Nephron (organoid): ENCODE data around the gene CST5.

Experiments used
- H3K27ac Mint-ChIP-seq, 3 experiments: 2 replicates each; pipeline ENCODE4 v1.8.0; 2020; ENCODE audit warnings: mixed read lengths in 3 of 3, mild to moderate bottlenecking in 2 of 3, moderate library complexity in 1 of 3
- H3K27me3 Mint-ChIP-seq: 2 replicates; pipeline ENCODE4 v1.8.0; 2021; ENCODE audit warnings: low read depth, mild to moderate bottlenecking, moderate library complexity, mixed read lengths
- H3K36me3 Mint-ChIP-seq: 2 replicates; pipeline ENCODE4 v1.8.0; 2020; ENCODE audit warnings: low read depth, mixed read lengths
- H3K4me1 Mint-ChIP-seq: 2 replicates; pipeline ENCODE4 v1.8.0; 2020; ENCODE audit warnings: mixed read lengths
- H3K4me3 Mint-ChIP-seq, 3 experiments: 2 replicates each; pipeline ENCODE4 v1.8.0; 2020; ENCODE audit warnings: mild to moderate bottlenecking in 3 of 3, mixed read lengths in 3 of 3, moderate library complexity in 2 of 3
- H3K9me3 Mint-ChIP-seq: 2 replicates; pipeline ENCODE4 v1.8.0; 2020; ENCODE audit warnings: mixed read lengths
- CTCF ChIP-seq, 3 experiments: fragments of 200-600 bp; sonication (generic); IDR thresholded peaks; one replicate each; pipeline ENCODE4 v1.5.0; 2021; ENCODE audit warnings: antibody characterized with exemption in 3 of 3; ENCODE audit not compliant: unreplicated experiment in 3 of 3

Gene CST5

GRCh38 chr20:23826541-23827021, 53.0 kb downstream of the CST5 start, which contains the start of gene CST2:
CST2 (minus strand) TSS chr20:23826729; CDS start chr20:23826660, 69 bp downstream.
- no peaks in the 10 kb centered on the region for H3K27me3 Mint-ChIP-seq
- no peaks in the 10 kb centered on the region for H3K9me3 Mint-ChIP-seq
- H3K4me1 Mint-ChIP-seq, result peaks cover 12% of the 10 kb centered on the region
- no peak within 1 kb of the TSS for H3K4me3 Mint-ChIP-seq
- no peaks in the 10 kb centered on the region for H3K36me3 Mint-ChIP-seq
- no peak for TF ChIP-seq CTCF (IDR thresholded peaks at IDR 0.05; ENCODE audit: unreplicated experiment in 3 of 3)
- no peak within 1 kb of the TSS for H3K27ac Mint-ChIP-seq
